HL-60 (cell line): ENCODE measurements around the gene DGCR8.

Experiments
- DNase-seq, 2 experiments: peaks; one replicate each; pipeline ENCODE4 v3.0.0-alpha.2; 2010 to 2020; ENCODE audit warnings: low read depth in 1 of 2, low spot score in 1 of 2
- H3K27ac ChIP-seq: fragments of 250-450 bp; sonication (Bioruptor Pico); replicated peaks from 2 replicates; pipeline ENCODE4 v1.5.1; 2020; ENCODE audit warnings: mild to moderate bottlenecking, moderate library complexity
- H3K27me3 ChIP-seq: fragments of 250-450 bp; sonication (Bioruptor Pico); 2 replicates; pipeline ENCODE4 v1.5.1; 2021; ENCODE audit warnings: mild to moderate bottlenecking, moderate library complexity; ENCODE audit not compliant: insufficient read depth, poor library complexity, severe bottlenecking
- H3K4me3 ChIP-seq: replicated peaks from 2 replicates; pipeline ENCODE4 v1.5.1; 2011; ENCODE audit warnings: mild to moderate bottlenecking, control low read depth, low read length; ENCODE audit not compliant: insufficient read depth
- CTCF ChIP-seq: IDR thresholded peaks from one replicate; pipeline ENCODE4 v1.5.1; 2011; ENCODE audit warnings: low read length, control low read depth, inconsistent platforms; ENCODE audit not compliant: insufficient read depth
- GABPA ChIP-seq: IDR thresholded peaks from 2 replicates; pipeline ENCODE4 v1.6.1; 2012; ENCODE audit warnings: low read depth
- POLR2AphosphoS5 ChIP-seq: IDR thresholded peaks from 2 replicates; pipeline ENCODE4 v1.6.1; 2012; ENCODE audit warnings: low read depth
- REST ChIP-seq: IDR thresholded peaks from 2 replicates; pipeline ENCODE4 v1.6.1; 2012; ENCODE audit warnings: low read depth; ENCODE audit not compliant: insufficient replicate concordance
- SPI1 ChIP-seq: IDR thresholded peaks from 2 replicates; pipeline ENCODE4 v1.6.1; 2012; ENCODE audit warnings: low read depth, mild to moderate bottlenecking, borderline replicate concordance

Gene DGCR8

GRCh38 chr22:20058989-20059770 is 20.9 kb upstream of the DGCR8 start:
- no peak for TF ChIP-seq SPI1
- TF ChIP-seq POLR2AphosphoS5 = no peak
- TF ChIP-seq CTCF = no peak
- TF ChIP-seq GABPA = no peak
- TF ChIP-seq REST = no peak
- H3K4me3 ChIP-seq = no peak overlapping the region
- DNase-seq = no peak
- no peak overlapping the region for H3K27ac ChIP-seq
- no peaks in the 10 kb centered on the region for H3K27me3 ChIP-seq

GRCh38 chr22:20060700-20061480 is 19.2 kb upstream of the DGCR8 start:
- Histone ChIP-seq H3K4me3 (no peak overlapping the region), H3K27ac (no peak overlapping the region), H3K27me3 (no peaks in the 10 kb centered on the region)
- no peak for TF ChIP-seq GABPA
- no peak for TF ChIP-seq REST
- TF ChIP-seq CTCF = no peak
- TF ChIP-seq SPI1 = no peak
- TF ChIP-seq POLR2AphosphoS5 = no peak
- DNase-seq = no peak

- no peak for DNase-seq
- no peaks in the 10 kb centered on the region for H3K27me3 ChIP-seq
- TF ChIP-seq POLR2AphosphoS5 (no peak), REST (no peak), CTCF (no peak), SPI1 (no peak), GABPA (no peak)
- H3K27ac ChIP-seq = no peak overlapping the region
- H3K4me3 ChIP-seq = no peak overlapping the region
Measured at GRCh38 chr22:20061481-20061861, 18.6 kb upstream of the DGCR8 start.
